WERI-Rb-1 (cell line): ENCODE measurements around the gene NCOA6.
"Not testable (repeated sequence)": the region's sequence is repeated elsewhere in the genome, so short reads cannot be mapped to it uniquely, and the experiment has no call there.

ENCODE experiments used
- DNase-seq: peaks from one replicate; pipeline ENCODE4 v3.0.0-alpha.2; 2020
- H3K27ac ChIP-seq: fragments of 250-450 bp; sonication (Bioruptor Pico); 2 replicates; pipeline ENCODE4 v1.5.1; 2020; ENCODE audit warnings: mild to moderate bottlenecking, moderate library complexity
- H3K27me3 ChIP-seq: fragments of 250-450 bp; sonication (Bioruptor Pico); 2 replicates; pipeline ENCODE4 v1.5.1; 2021; ENCODE audit warnings: mild to moderate bottlenecking, low read depth, moderate library complexity; ENCODE audit not compliant: insufficient read depth, severe bottlenecking
- H3K36me3 ChIP-seq: fragments of 250-450 bp; sonication (Bioruptor Pico); 2 replicates; pipeline ENCODE4 v1.5.1; 2020; ENCODE audit warnings: mild to moderate bottlenecking, moderate library complexity
- H3K4me3 ChIP-seq: 2 replicates; pipeline ENCODE4 v1.5.1; 2011; ENCODE audit warnings: low read depth, mild to moderate bottlenecking, control low read depth, low read length
- H3K9me3 ChIP-seq: fragments of 250-450 bp; sonication (Bioruptor Pico); 2 replicates; pipeline ENCODE4 v1.5.1; 2021; ENCODE audit warnings: mild to moderate bottlenecking, moderate library complexity; ENCODE audit not compliant: severe bottlenecking
- CTCF ChIP-seq: IDR thresholded peaks from 2 replicates; pipeline ENCODE4 v1.5.1; 2011; ENCODE audit warnings: low read depth, mild to moderate bottlenecking, control low read depth, inconsistent platforms, low read length

The NCOA6 gene

GRCh38 chr20:34797012-34797995 is 28.1 kb downstream of the NCOA6 start:
- no peak overlapping the region for H3K27ac ChIP-seq
- H3K36me3 ChIP-seq = no peaks in the 10 kb centered on the region; the same call in 1 of the 2 replicates
- no peaks in the 10 kb centered on the region for H3K9me3 ChIP-seq
- TF ChIP-seq CTCF = no peak
- DNase-seq = no peak
- no peak overlapping the region for H3K4me3 ChIP-seq
- no peaks in the 10 kb centered on the region for H3K27me3 ChIP-seq

GRCh38 chr20:34794006-34794585 is 31.4 kb downstream of the NCOA6 start:
- Histone ChIP-seq H3K27ac (no peak overlapping the region), H3K27me3 (no peaks in the 10 kb centered on the region), H3K9me3 (no peaks in the 10 kb centered on the region), H3K4me3 (no peak overlapping the region), H3K36me3 (peaks cover 14% of the 10 kb centered on the region)
- no peak for TF ChIP-seq CTCF
- no peak for DNase-seq

- H3K27ac ChIP-seq = no peak overlapping the region
- H3K27me3 ChIP-seq = no peaks in the 10 kb centered on the region
- DNase-seq = no peak
- H3K9me3 ChIP-seq = no peaks in the 10 kb centered on the region
- no peak overlapping the region for H3K4me3 ChIP-seq
- no peak for TF ChIP-seq CTCF
- H3K36me3 ChIP-seq = peaks cover 22% of the 10 kb centered on the region
These were observed 32.6 kb downstream of the NCOA6 start for GRCh38 chr20:34792687-34793363.

GRCh38 chr20:34791289-34792020 is 34.0 kb downstream of the NCOA6 start:
- Histone ChIP-seq H3K9me3 (no peaks in the 10 kb centered on the region), H3K4me3 (no peak overlapping the region), H3K27me3 (no peaks in the 10 kb centered on the region), H3K36me3 (peaks cover 23% of the 10 kb centered on the region), H3K27ac (no peak overlapping the region)
- no peak for DNase-seq
- TF ChIP-seq CTCF = no peak

GRCh38 chr20:34781220-34781619 is 44.2 kb downstream of the NCOA6 start:
- DNase-seq = no peak
- no peaks in the 10 kb centered on the region for H3K9me3 ChIP-seq
- H3K27ac ChIP-seq = no peak overlapping the region
- H3K36me3 ChIP-seq = peaks cover 8% of the 10 kb centered on the region
- no peak for TF ChIP-seq CTCF
- no peak overlapping the region for H3K4me3 ChIP-seq
- H3K27me3 ChIP-seq = no peaks in the 10 kb centered on the region

GRCh38 chr20:34780291-34780690 is 45.2 kb downstream of the NCOA6 start:
- H3K4me3 ChIP-seq, DNase-seq, H3K9me3 ChIP-seq, H3K27ac ChIP-seq, H3K27me3 ChIP-seq: not testable (repeated sequence)
- peaks cover 10% of the 10 kb centered on the region; the same call in 1 of the 2 replicates for H3K36me3 ChIP-seq
